Thyroid gland (tissue), 4 donors: ENCODE measurements around the gene GALNT13. TPM values are rescaled to one million over a fixed set of nuclear protein-coding genes. Genes with fewer than 3 reads are reported as not detected.
"Not testable (repeated sequence)": the region's sequence is repeated elsewhere in the genome, so short reads cannot be mapped to it uniquely, and the experiment has no call there.

ENCODE experiments used
- DNase-seq, 2 donors: peaks; one replicate each; pipeline ENCODE4 v3.0.0-alpha.2; 2019
- H3K27ac ChIP-seq, 3 donors: fragments of 200-600 bp; sonication (generic); 1 replicate in 2 of 3; 2 replicates in 1 of 3; pipeline ENCODE4 v1.5.1; 2016 to 2019; ENCODE audit warnings: mild to moderate bottlenecking in 1 of 3, moderate library complexity in 1 of 3
- H3K27me3 ChIP-seq: fragments of 200-600 bp; sonication (generic); one replicate; pipeline ENCODE4 v1.5.1; 2019
- H3K36me3 ChIP-seq, 2 donors: fragments of 200-600 bp; sonication (generic); one replicate each; pipeline ENCODE4 v1.5.1; 2016 to 2019
- H3K4me1 ChIP-seq, 2 donors: fragments of 200-600 bp; sonication (generic); one replicate each; pipeline ENCODE4 v1.5.1; 2017 to 2019
- H3K4me3 ChIP-seq, 3 donors: fragments of 200-600 bp; sonication (generic); replicated peaks in 1 of 3; 1 replicate in 2 of 3; 2 replicates in 1 of 3; pipeline ENCODE4 v1.5.1; 2016; ENCODE audit warnings: mild to moderate bottlenecking in 1 of 3
- H3K9me3 ChIP-seq: fragments of 200-600 bp; sonication (generic); one replicate; pipeline ENCODE4 v1.5.1; 2017
- POLR2A ChIP-seq, 2 donors: fragments of 450-650 bp; IDR thresholded peaks; one replicate each; pipeline ENCODE4 v1.6.1; 2017; ENCODE audit warnings: antibody characterized with exemption in 2 of 2, mild to moderate bottlenecking in 2 of 2, moderate library complexity in 1 of 2
- WGBS, 2 donors: methylation state at CpG; one replicate each; pipeline ENCODE4 v1.1.5; 2017; 5-methylcytosine and 5-hydroxymethylcytosine counted together
- intact Hi-C: fragments of 100-400 bp; cut with DNase I; formaldehyde crosslinking; loops from one replicate; pipeline ENCODE4 v1.15.1; 2023
- total RNA-seq, 4 donors: library from RNA; depleted of rRNA; stranded (reverse); fragments of >200 nt; gene quantifications; one replicate each; pipeline ENCODE4 v1.2.3, GENCODE V29; 2016
- TF ChIP-seq, protein P1 (sequence below), 6 experiments: fragments of 200-600 bp in 3 of 6; fragments of 450-650 bp in 3 of 6; sonication (generic) in 3 of 6; IDR thresholded peaks; one replicate each; pipeline ENCODE4 v1.5.1; 2016 to 2019; ENCODE audit warnings: antibody characterized with exemption in 6 of 6, mild to moderate bottlenecking in 2 of 6, inconsistent platforms in 1 of 6, moderate library complexity in 1 of 6

Gene GALNT13
- total RNA-seq, 4 donors from 2014 or later: 0.13 to 2.3 TPM; not detected in 2

DNA sequence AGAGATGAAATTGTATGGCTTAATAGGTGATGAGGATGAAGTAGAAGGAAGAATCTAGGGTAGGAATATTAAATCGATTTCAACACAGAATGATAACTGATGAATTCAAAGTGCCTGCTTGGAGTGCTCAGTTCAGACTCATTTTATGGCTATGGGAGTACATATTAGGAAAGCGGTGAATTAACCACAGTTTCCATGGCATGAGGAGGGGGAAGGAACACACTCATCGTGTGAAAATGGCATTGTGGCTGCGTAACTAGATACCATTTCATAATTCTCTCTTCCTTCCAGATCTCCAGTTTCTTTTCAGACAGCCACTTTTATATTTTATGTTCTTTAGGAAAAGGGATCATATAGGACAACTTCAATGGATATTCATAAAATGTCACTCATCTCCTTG is 594.5 kb downstream of the GALNT13 start:
- intact Hi-C loops: no loop called here
- no peak for DNase-seq
- Histone ChIP-seq H3K36me3 (no peaks in the 10 kb centered on the region), H3K27ac (no peak overlapping the region), H3K4me1 (no peaks in the 10 kb centered on the region), H3K27me3 (no peaks in the 10 kb centered on the region), H3K9me3 (no peaks in the 10 kb centered on the region), H3K4me3 (no peak overlapping the region)
- no peak for TF ChIP-seq POLR2A (IDR thresholded peaks at IDR 0.05)
- TF ChIP-seq, protein P1, sequence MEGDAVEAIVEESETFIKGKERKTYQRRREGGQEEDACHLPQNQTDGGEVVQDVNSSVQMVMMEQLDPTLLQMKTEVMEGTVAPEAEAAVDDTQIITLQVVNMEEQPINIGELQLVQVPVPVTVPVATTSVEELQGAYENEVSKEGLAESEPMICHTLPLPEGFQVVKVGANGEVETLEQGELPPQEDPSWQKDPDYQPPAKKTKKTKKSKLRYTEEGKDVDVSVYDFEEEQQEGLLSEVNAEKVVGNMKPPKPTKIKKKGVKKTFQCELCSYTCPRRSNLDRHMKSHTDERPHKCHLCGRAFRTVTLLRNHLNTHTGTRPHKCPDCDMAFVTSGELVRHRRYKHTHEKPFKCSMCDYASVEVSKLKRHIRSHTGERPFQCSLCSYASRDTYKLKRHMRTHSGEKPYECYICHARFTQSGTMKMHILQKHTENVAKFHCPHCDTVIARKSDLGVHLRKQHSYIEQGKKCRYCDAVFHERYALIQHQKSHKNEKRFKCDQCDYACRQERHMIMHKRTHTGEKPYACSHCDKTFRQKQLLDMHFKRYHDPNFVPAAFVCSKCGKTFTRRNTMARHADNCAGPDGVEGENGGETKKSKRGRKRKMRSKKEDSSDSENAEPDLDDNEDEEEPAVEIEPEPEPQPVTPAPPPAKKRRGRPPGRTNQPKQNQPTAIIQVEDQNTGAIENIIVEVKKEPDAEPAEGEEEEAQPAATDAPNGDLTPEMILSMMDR (IDR thresholded peaks at IDR 0.05): no peak
- 92 to 94% methylated on average over 4 of the region's 4 CpGs for WGBS, 2 donors

DNA sequence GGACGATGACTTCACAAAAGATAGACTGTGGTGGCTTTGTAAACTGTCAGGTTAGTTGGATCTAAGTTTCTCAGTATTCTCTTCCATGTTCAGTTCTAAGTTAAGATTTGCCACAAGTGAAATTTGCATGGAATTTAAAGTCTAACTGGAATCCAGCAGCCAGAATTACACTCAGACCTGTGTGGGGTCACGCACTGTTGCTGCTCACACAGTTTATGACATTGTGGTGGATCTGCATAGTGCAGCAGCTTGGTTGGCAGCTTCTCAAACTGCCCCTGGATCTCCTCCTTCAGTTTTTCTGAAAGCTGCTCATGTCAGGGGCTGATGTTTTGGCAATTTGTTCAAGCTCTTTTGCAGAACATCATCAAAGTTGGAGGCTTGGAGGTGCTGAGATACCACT is 598.7 kb downstream of the GALNT13 start:
- no peak overlapping the region for H3K4me3 ChIP-seq
- no peak for DNase-seq
- H3K9me3 ChIP-seq: no peaks in the 10 kb centered on the region
- no peaks in the 10 kb centered on the region for H3K4me1 ChIP-seq
- H3K27me3 ChIP-seq: no peaks in the 10 kb centered on the region
- no peak overlapping the region for H3K27ac ChIP-seq
- TF ChIP-seq, protein P1 (IDR thresholded peaks at IDR 0.05): no peak
- no peak for TF ChIP-seq POLR2A (IDR thresholded peaks at IDR 0.05)
- WGBS, 2 donors: 79 to 90% methylated on average over 2 of the region's 2 CpGs
- intact Hi-C loops: no loop called here
- H3K36me3 ChIP-seq: no peaks in the 10 kb centered on the region

DNA sequence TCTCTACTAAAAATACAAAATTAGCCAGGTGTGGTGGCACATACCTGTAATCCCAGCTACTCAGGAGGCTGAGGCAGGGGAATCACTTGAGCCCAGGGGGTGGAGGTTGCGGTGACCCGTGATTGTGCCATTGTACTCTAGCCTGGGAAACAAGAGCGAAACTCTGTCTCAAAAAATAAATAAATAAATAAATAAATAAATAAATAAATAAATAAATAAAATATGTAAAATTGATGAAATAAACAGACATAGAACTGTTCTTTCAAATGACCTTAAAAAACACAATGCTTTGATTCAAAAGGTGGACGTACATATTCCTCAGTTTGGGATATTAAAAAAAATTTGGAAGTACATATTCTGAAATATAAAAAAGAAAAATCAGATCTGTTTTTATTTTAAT is 599.8 kb downstream of the GALNT13 start:
- H3K4me1 ChIP-seq, DNase-seq, H3K9me3 ChIP-seq, H3K36me3 ChIP-seq, intact Hi-C loops, H3K27me3 ChIP-seq, H3K4me3 ChIP-seq, H3K27ac ChIP-seq: not testable (repeated sequence)
- 90 to 96% methylated on average over 4 of the region's 4 CpGs for WGBS, 2 donors

DNA sequence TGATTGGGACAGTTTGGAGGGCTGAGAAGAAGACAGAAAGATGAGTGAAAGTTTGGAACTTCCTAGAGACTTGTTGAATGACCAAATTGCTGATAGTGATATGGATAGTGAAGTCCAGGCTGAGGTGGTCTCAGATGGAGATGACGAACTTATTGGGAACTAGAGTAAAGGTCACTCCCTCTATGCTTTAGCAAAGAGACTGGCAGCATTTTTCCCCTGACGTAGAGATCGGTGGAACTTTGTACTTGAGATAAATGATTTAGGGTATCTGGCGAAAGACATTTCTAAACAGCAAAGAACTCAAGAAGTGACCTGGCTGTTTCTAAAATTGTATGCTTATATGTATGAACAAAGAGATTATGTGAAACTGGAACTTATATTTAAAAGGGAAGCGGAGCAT is 605.6 kb downstream of the GALNT13 start:
- Histone ChIP-seq H3K27me3 (no peaks in the 10 kb centered on the region), H3K36me3 (no peaks in the 10 kb centered on the region), H3K4me1 (no peaks in the 10 kb centered on the region), H3K4me3 (no peak overlapping the region), H3K9me3 (no peaks in the 10 kb centered on the region), H3K27ac (no peak overlapping the region)
- no peak for DNase-seq
- intact Hi-C loops: no loop called here
- no peak for TF ChIP-seq POLR2A (IDR thresholded peaks at IDR 0.05)
- 92 to 94% methylated on average over 5 of the region's 5 CpGs for WGBS, 2 donors

DNA sequence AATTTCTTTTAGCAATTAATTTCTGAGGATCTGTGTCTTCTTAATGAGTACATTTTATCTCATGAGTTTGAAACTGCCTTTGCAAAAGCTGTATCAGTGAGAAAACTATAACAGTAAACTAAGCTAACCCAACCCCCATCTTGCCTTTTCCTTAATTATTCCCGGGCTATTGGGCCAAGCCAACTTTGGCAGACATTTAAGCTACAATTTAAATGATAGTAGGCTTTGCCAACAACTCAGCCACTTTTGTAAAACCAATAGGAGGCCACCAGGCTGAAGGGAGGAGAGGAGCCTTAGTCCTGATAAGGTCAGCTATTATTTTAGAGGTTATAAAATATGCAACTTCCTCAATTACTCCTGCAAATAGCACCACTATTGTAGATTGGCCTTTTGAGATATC is 608.8 kb downstream of the GALNT13 start:
- TF ChIP-seq, protein P1 (IDR thresholded peaks at IDR 0.05): no peak
- TF ChIP-seq POLR2A (IDR thresholded peaks at IDR 0.05): no peak
- intact Hi-C loops: no loop called here
- Histone ChIP-seq H3K9me3 (no peaks in the 10 kb centered on the region), H3K4me1 (no peaks in the 10 kb centered on the region), H3K36me3 (no peaks in the 10 kb centered on the region), H3K27me3 (no peaks in the 10 kb centered on the region), H3K27ac (no peak overlapping the region), H3K4me3 (no peak overlapping the region)
- WGBS, 2 donors: 64 to 76% methylated on average over 1 of the region's 1 CpG
- DNase-seq: no peak

DNA sequence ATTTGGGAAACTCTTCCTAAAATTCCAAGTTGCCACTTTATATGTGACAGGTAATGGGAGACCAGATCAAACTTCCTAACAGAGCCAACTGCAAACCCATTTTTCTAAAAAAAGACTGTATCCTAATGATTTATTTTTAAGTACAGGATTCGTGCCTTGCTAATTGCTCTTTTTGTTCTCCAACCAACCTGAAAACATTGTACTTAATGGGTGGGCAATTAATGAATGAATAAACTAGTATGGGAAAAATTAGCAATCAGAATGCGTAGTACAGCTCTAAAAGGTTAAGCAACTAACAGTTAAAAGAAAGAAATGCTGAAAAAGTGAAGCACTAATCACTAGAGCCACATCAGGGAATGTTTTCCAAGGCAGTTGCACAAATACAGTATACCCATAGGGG is 609.6 kb downstream of the GALNT13 start:
- intact Hi-C loops: no loop called here
- no peak overlapping the region for H3K27ac ChIP-seq
- no peaks in the 10 kb centered on the region for H3K4me1 ChIP-seq
- H3K27me3 ChIP-seq: no peaks in the 10 kb centered on the region
- no peak overlapping the region for H3K4me3 ChIP-seq
- no peaks in the 10 kb centered on the region for H3K9me3 ChIP-seq
- 70 to 73% methylated on average over 2 of the region's 2 CpGs for WGBS, 2 donors
- no peak for TF ChIP-seq POLR2A (IDR thresholded peaks at IDR 0.05)
- TF ChIP-seq, protein P1 (IDR thresholded peaks at IDR 0.05): no peak
- no peak for DNase-seq
- no peaks in the 10 kb centered on the region for H3K36me3 ChIP-seq
